GM18505 (cell line): ENCODE results near the gene PDF.

ENCODE experiments used
- ATAC-seq: cut with Tn5 transposase; IDR thresholded peaks from one replicate; pipeline ENCODE4 v1.9.1; 2021; ENCODE audit not compliant: unreplicated experiment
- POLR2A ChIP-seq: IDR thresholded peaks from 4 replicates; pipeline ENCODE4 v1.6.1; 2011; ENCODE audit warnings: borderline replicate concordance; ENCODE audit not compliant: insufficient read depth, insufficient read length; ENCODE audit errors: extremely low read depth

The PDF gene

GRCh38 chr16:69351309-69352027 is 21.1 kb upstream of the PDF start, which contains the start of gene TMED6:
Gene TMED6, minus strand, starts transcription at chr16:69351786. Its CDS starts 33 bp downstream, at chr16:69351753.
- no peak for ATAC-seq
- TF ChIP-seq POLR2A, result no peak

GRCh38 chr16:69350536-69351133 is 20.2 kb upstream of the PDF start:
- ATAC-seq, result no peak
- TF ChIP-seq POLR2A, result no peak

GRCh38 chr16:69349536-69349935 is 19.1 kb upstream of the PDF start:
- TF ChIP-seq POLR2A, result no peak
- no peak for ATAC-seq

- no peak for TF ChIP-seq POLR2A
- ATAC-seq, result no peak
Observed at GRCh38 chr16:69348222-69348621, 17.8 kb upstream of the PDF start.

GRCh38 chr16:69346683-69347082 is 16.3 kb upstream of the PDF start:
- TF ChIP-seq POLR2A, result no peak
- ATAC-seq, result no peak

- TF ChIP-seq POLR2A, result no peak
- no peak for ATAC-seq
Observed at GRCh38 chr16:69345923-69346322, 15.5 kb upstream of the PDF start.

GRCh38 chr16:69344171-69344570 is 13.8 kb upstream of the PDF start:
- TF ChIP-seq POLR2A, result no peak
- ATAC-seq, result no peak

GRCh38 chr16:69340095-69340644 is 9.8 kb upstream of the PDF start:
- no peak for ATAC-seq
- no peak for TF ChIP-seq POLR2A

- peak; percentile 88 for ATAC-seq
Observed at GRCh38 chr16:69339289-69340094, 9.1 kb upstream of the PDF start, which contains the start of the genes COG8 and NIP7. Gene COG8, minus strand, starts transcription at chr16:69339564. Its CDS starts 12 bp downstream, at chr16:69339552. Gene NIP7, plus strand, starts transcription at chr16:69339772. Its CDS starts 58 bp downstream, at chr16:69339830.

GRCh38 chr16:69338557-69339288 is 8.3 kb upstream of the PDF start:
- no peak for TF ChIP-seq POLR2A
- ATAC-seq, result no peak

More at GRCh38 chr16:69339289-69340094, 9.1 kb upstream of the PDF start, which contains the start of the genes COG8 and NIP7:
- peak; percentile 96 for TF ChIP-seq POLR2A

GRCh38 chr16:69334696-69335095 is 4.3 kb upstream of the PDF start:
- ATAC-seq, result no peak
- no peak for TF ChIP-seq POLR2A
